BJ (cell line): Measurements from ENCODE around the gene ELOVL6. TPM values are rescaled to one million over a fixed set of nuclear protein-coding genes. Genes with fewer than 3 reads are reported as not detected.

Experiments
- CTCF ChIA-PET: fragments of 350-600 bp; formaldehyde crosslinking; extraction: SDS; loops from one replicate; lab custom pipeline; 2021; ENCODE audit warnings: antibody characterized with exemption, inconsistent platforms; lab: Yijun Ruan, JAX
- POLR2A ChIA-PET: fragments of 300-600 bp; sonication (Branson Sonifier 250); formaldehyde crosslinking; extraction: SDS; loops from one replicate; lab custom pipeline; 2021; ENCODE audit warnings: antibody characterized with exemption; lab: Charles Lee
- DNase-seq: peaks from one replicate; pipeline ENCODE4 v3.0.0-alpha.2; 2011; ENCODE audit warnings: low read depth
- H3K27me3 ChIP-seq: 2 replicates; pipeline ENCODE4 v1.6.0; 2011; ENCODE audit warnings: low read length; ENCODE audit not compliant: control insufficient read depth, insufficient read depth
- H3K36me3 ChIP-seq: 2 replicates; pipeline ENCODE4 v1.5.1; 2011; ENCODE audit warnings: low read length; ENCODE audit not compliant: control insufficient read depth, insufficient read depth
- H3K4me3 ChIP-seq: 2 replicates; pipeline ENCODE4 v1.5.1; 2011; ENCODE audit warnings: low read depth, mild to moderate bottlenecking, control low read depth, low read length
- CTCF ChIP-seq: IDR thresholded peaks from 2 replicates; pipeline ENCODE4 v1.5.1; 2011; ENCODE audit warnings: low read depth, mild to moderate bottlenecking, control low read depth, inconsistent platforms, low read length, moderate library complexity; ENCODE audit not compliant: insufficient read depth
- polyA plus RNA-seq: library from polyadenylated mRNA; depleted of rRNA; stranded (reverse); fragments of >200 nt; gene quantifications from 2 replicates; pipeline ENCODE4 v1.2.3, GENCODE V29; 2011

ELOVL6 gene
- polyA plus RNA-seq, 1 experiment, result 7.6 TPM

- H3K27me3 ChIP-seq, result no peaks in the 10 kb centered on the region
- no peaks in the 10 kb centered on the region for H3K36me3 ChIP-seq
- ChIA-PET CTCF (interaction anchor here (1.0 kb wide), 1 partner anchor 10 kb away, joined by 3 read pairs; no protein-coding TSS in a partner anchor), POLR2A (no interaction called here)
- H3K4me3 ChIP-seq, result no peak overlapping the region
- DNase-seq, result no peak
- TF ChIP-seq CTCF, result 0 out of 2 replicates have a peak, but pooled peaks have one; percentile 14
Measured at GRCh38 chr4:110170861-110171260, 27.6 kb downstream of the ELOVL6 start.

- no peaks in the 10 kb centered on the region for H3K27me3 ChIP-seq
Measured at GRCh38 chr4:110165382-110166286, 32.8 kb downstream of the ELOVL6 start.

GRCh38 chr4:110164856-110165255 is 33.6 kb downstream of the ELOVL6 start:
- DNase-seq, result no peak
- no peak overlapping the region for H3K4me3 ChIP-seq
- no peak for TF ChIP-seq CTCF
- ChIA-PET CTCF (interaction anchor here (1.4 kb wide), 1 partner anchor 115 kb away, joined by 11 read pairs; no protein-coding TSS in a partner anchor), POLR2A (no interaction called here)
- H3K27me3 ChIP-seq, result no peaks in the 10 kb centered on the region
- H3K36me3 ChIP-seq, result no peaks in the 10 kb centered on the region

More at GRCh38 chr4:110165382-110166286, 32.8 kb downstream of the ELOVL6 start:
- no peak overlapping the region for H3K4me3 ChIP-seq
- DNase-seq, result peak; percentile 19
- TF ChIP-seq CTCF, result no peak
- ChIA-PET CTCF (interaction anchor here (0.6 to 1.5 kb wide), 4 partner anchors 35 to 116 kb away, joined by 3 to 11 read pairs (median 3); no protein-coding TSS in a partner anchor), POLR2A (no interaction called here)
- H3K36me3 ChIP-seq, result no peaks in the 10 kb centered on the region

- TF ChIP-seq CTCF, result no peak
- ChIA-PET CTCF (interaction anchor here (1.4 kb wide), 1 partner anchor 114 kb away, joined by 11 read pairs; no protein-coding TSS in a partner anchor), POLR2A (no interaction called here)
- no peak overlapping the region for H3K4me3 ChIP-seq
- H3K27me3 ChIP-seq, result no peaks in the 10 kb centered on the region
- DNase-seq, result no peak
- H3K36me3 ChIP-seq, result no peaks in the 10 kb centered on the region
Measured at GRCh38 chr4:110164251-110164650, 34.2 kb downstream of the ELOVL6 start.

- TF ChIP-seq CTCF, result peak; percentile 26
- H3K27me3 ChIP-seq, result no peaks in the 10 kb centered on the region
- ChIA-PET POLR2A (no interaction called here), CTCF (no interaction called here)
- H3K4me3 ChIP-seq, result no peak overlapping the region
- peak; percentile 39 for DNase-seq
- H3K36me3 ChIP-seq, result no peaks in the 10 kb centered on the region
Measured at GRCh38 chr4:110163327-110164069, 34.9 kb downstream of the ELOVL6 start.
